Inferior parietal cortex (tissue), 1 donor: ENCODE results near the gene RAB6B.

ENCODE experiments used
- DNase-seq: peaks from one replicate; pipeline ENCODE4 v3.0.0-alpha.2; 2016; ENCODE audit errors: extremely low spot score

The RAB6B gene

DNA sequence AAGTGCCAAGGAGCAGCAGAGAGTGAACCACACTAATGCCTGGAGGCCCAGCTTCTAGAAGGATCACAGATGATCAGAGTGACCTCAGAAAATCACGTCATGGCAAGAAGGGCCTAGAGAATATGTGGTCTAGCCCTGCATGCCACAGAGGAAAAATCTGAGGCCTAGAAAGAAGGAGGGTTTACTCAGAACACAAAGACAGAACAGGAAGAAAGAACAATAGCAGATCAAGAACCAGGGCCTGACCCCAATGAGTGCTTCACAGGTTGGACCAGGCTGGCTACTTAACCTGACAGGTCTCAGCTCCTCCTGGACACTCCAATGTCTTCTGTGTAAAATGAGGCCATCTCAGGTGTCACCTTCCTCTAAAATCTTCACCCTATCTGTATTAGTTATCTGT, 14.2 kb downstream of the RAB6B start:
- DNase-seq = no peak

DNA sequence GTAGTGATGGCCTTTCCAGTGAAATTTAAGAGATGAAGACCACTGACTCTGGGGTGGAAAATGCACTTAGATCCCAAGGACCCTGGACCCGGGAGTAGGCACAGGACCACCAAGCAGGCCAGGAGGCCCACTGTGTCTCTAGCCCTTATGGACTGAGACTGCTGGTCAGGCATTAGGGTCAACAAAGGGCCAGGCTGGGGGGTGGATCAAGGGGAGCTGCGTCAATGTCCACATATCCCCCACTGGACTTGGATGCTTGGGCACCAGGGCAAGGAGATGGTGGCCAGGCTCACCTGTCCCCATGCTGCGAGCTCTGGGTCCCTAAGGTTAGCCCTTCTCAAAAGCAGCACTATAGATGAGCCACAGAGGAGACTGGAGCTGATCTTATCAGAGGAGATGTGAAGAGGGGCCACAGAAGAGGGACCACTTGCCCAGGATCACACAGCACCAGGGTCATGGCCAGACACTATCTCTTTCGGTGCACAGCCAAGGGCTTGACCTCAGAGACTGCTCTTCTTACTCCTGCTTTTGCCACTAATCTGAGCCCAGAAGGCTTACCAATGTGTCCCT, 14.7 kb downstream of the RAB6B start:
- DNase-seq = no peak

DNA sequence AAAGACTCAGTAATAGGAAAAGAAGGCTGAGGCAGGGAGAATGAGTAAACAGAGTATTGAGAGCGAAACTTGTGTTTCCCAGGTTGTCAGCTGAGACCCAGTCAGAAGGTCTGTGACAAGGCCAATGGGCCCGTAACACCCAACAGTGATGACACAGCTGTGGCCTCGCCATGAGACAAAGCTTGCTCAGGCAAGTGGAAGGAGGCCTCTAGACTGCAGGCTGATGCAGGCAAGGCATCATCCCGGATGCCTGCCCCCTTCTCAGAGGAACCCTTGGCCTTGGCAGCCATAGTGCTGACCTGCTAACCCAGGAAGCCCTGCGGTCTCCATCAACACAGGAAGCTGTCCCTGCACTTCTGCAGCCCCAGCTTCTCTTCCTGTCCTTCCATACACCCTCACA, 15.4 kb downstream of the RAB6B start:
- DNase-seq = no peak

DNA sequence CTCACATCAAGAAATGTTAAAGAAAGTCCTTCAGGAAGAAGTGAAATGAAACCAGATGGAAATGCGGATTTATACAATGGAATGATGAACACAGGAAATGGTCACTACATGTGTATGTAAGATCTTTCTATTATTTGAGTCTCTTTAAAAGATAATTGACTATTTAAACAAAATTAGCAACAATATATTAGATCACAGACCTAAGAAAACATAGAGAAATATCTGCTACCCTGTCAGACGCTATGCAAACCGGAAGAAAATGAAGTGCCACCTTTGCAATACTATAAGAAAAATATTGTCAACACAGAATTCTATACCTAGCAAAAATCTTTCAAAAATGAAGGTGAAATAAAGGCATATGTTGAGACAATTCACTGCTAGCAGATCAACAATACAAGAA, 17.2 kb downstream of the RAB6B start:
- no peak for DNase-seq

DNA sequence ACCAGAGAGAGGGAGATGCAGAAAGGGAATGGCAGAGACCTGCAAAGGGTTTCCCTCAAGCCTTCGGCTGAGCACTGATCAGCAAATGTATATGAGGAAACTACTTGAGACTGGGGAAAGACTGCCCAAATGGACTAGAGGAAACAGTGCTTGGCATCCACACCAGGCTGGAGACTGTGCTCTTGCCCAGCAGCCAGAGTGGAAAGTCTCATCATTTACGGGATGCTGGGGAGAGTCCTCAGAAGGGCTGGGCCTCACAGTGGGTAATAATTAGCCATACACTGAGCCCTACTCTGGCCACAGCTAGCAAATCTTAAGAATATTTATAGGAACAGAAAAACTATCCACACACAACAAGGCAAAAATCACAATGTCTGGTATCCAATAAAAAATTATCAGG, 18.5 kb downstream of the RAB6B start:
- DNase-seq = no peak

DNA sequence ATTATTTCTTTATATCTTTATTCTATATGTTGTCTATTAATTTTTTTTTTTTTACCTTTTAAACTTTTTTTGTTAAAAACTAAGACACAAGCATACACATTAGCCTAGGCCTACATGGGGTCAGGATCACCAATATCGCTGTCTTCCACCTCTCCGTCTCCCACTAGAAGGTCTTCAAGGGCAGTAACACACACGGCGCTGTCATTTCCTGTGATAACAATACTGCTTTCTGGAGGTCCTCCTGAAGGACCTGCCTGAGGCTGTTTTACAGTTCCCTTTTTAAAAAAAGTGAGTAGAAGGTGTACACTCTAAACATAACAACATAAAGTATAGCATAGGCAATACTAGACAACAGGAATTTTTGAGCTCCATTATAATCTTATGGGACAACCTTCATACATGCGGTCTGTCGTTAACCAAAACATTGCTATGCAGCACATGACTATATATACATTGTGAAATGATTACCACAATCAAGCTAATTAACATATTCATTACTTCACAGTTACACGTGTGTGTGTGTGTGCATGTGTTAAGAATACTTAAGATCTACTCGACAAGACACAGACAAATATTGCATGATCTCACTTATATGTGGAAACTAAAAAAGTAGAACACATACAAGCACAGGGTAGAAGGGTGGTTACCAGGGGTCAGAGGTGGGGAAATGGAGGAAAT, 20.8 kb downstream of the RAB6B start:
- no peak for DNase-seq

DNA sequence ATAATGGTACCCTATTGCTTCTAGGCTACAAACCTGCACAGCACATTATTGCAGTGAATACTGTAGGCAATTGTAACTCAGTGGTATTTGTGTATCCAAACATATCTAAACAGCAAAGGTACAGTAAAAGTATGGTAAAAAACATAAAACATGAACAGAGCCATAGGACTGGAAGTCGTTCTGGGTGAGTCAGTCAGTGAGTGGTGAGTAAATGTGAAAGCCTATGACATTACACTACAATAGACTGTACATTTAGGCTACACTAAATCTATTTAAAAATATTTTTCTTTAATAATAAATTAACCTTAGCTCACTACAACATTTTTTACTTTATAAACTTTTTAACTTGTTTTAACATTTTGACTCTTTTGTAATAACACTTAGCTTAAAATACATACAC, 21.3 kb downstream of the RAB6B start:
- DNase-seq = no peak

DNA sequence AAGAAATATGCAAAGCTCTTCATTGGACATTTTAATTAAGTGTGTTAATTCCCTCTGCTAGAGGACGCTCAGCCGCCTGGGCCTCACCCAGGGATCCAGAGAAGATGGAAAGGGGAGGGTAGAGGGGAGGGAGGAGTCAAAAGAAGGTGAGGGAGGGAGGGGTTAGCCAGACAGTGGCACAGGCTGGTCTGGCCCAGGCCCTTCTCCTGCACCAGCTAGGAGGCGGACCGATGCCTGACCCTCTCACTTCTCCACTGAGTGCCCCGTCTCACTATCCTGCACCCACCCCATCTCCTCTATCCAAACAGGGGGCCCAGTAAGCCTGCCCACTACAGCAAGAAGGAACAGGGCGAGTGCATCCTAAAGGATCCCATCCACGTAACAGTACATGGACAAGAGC, 22.9 kb downstream of the RAB6B start:
- no peak for DNase-seq

DNA sequence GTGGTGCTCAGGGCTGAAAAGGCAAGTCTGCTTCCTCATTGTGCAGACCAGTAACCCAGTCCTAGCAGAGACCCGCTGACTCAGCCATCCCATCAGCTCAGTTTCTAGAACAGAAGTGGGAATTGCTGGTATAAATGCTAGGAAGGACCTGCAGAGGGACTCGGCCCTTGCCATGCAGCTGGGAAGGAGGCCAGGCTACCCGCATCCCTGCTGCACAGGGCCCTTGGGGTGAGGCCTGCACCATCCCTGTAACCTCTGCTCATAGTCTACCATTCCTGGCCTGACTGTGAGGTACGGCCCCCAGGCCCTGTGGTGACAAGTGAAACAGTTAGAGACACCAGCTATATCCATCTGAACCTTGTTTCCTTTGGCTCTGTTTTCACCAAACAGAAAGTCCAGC, 23.5 kb downstream of the RAB6B start:
- DNase-seq = no peak

DNA sequence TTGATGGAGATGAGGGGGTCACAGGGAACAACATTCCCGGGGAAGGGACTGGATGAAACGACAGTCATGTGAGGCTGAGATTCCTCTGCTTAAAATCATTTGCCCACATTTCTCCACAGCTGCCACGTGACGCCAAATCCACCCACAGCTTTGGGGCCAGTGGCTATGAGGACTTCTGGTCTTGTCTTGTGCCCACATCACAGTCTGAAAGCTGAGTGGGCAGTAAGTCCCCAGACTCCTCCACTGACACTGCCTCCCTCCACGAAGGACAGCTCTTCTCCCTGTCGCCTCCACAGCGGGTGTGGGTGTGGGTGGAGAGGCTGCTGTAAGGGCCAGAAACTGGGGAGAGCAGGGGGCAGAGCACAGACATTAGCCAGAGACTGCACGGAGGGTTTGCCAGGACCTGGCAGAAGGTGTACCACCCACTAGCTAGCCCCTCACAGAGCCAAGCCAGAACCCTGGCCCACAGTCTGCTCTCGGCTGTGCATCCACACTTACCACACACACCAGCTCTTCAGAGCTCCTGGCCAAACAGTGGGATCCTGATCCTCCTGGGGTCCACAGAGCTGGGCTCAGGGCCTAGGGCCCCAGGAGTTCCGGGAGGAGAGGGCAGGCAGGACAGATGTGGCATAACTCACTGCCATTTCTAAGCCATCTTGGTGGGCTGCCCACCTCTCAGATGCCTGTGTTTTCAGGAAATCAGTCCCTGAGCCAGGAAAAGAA, 24.2 kb downstream of the RAB6B start:
- no peak for DNase-seq

DNA sequence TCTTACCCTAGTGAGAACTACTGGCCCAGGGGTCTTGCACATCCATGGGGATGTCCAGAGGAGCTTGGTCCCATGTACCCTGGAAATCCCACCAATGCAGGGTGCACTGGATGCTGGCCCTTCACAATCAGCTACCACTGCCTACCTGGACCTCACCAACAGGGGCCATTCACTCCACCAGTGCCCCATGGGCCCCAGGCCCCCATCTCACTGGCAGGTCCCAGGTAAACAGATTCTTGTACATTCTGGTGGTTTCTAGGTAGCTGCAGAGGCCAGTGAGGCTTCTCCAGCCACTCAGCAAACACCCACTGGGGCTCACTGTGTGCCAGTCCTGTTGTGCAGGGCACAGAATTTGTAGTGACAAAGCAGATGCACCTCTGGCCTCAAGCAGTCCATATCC, 24.9 kb downstream of the RAB6B start:
- no peak for DNase-seq

DNA sequence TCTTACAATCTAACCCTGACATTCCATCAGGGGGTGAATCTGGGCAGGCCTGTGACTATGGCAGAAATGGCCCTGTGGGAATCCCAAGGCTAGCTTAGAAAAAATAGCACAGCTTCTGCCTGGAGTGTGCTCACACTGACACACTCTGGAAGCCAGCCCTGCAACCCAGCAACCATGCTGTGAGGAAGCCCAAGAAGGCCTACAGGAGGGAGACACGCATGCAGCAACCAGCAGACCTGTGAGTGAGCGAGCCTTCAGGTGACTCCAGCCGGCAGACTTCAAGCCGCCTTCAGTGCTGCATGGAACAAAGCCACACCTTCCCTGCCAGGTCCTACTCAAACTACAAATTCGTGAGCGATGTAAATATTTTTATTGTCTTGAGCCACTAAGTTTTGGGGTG, 26.1 kb downstream of the RAB6B start:
- DNase-seq = no peak

DNA sequence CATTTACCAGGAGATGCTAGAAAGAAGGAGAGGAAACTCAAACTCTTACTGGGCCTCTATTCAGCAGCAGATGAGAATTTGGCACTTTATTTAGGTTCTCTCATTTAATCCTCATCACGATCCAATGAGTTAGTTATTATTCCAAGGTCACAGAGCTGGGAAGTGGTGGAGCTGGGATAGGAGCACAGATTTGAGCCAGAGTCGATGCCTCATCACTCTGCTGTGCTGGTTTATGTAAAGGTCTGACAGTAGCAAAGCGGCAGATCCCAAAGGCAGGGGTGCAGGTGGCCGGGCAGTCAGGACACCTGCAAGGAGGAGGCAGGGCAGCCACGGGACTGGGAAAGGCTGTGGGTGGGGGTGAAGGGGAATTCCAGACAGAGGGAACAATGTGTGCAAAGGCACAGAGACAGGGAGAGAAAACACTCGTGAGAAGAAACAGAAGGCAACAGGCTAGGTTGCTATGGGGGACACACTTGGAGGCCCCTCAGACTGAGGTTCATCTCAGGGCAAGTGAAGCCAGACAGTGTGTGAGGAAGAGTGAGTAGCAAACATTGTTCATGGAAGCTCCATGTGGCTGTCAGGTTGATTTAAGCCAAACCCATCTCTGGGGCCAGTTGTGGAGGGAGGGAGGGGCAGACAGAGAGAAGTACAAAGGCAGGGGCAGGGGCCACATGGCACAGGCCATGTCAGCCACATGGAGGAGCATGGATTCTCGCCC, 26.8 kb downstream of the RAB6B start:
- no peak for DNase-seq

DNA sequence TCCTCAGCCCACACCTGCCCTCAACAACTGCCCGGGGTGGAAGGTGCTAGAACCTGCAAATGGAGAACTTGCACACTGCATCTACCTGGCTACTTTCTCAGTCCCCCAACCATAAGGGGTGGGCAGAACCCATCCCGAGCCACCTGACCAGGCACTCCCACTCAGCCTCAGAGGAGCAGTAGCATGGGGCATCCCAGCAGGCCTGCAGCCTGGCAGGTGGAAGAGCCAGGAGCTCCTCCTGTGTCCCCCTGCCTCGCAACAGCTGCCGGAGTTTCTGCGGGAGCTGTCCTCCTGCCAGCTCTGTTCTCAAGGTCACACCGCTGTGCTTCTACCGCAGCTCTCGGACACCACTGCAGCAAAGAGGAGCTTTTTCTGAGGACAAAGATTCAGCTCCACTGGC, 27.5 kb downstream of the RAB6B start:
- DNase-seq = no peak

DNA sequence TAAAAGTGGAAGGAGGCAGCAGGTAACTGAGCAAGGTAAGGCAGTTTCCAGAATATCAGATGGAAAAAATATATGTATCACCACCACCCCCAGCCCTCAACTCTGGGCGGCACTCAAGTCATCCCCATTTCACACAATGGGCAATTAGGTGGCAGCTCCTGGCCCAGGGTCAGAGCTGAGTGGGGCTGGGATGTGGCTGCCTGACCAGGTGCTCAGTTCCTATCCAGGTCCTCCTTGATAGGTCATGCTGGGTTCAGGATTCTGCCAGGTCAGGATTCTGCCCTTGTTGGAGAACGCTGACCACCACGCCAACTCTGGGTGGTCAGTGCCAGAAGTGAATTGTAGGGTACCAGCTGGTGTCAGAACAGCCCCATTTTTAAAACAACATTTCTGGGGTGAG, 29.5 kb downstream of the RAB6B start:
- no peak for DNase-seq

DNA sequence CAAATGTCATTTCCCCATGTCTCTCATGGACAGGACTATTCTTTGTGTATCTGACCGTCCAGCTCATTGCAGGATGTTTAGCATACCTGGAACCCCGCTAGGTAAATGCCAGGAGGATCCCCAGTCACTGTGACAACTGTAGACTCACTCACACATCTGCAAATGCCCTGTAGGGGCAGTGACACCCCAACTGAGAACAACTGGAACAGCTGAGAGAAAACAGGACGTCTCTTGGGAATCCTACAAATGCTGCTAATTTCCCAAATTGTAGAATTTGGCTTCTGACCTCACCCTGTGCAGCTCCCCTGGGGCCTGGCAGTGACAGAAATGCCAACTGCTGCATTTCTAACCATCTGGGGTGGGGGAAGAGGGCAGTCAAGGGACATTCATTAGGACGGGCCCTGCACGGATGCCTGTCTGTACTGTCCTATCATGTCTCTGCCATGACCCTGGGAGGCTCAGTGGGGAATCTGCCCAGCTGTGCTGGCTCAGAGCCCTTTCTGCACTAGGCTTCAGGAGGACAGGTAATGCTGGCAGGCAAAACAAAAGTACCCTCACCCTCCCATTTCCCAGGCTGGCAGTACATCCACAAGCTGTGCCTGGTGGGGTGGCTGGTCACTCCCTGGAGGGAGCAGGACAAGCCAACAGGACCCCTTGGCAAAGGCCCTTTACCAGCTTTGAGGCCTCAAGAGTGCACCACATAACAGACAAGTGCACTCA, 30.4 kb downstream of the RAB6B start:
- DNase-seq = no peak

DNA sequence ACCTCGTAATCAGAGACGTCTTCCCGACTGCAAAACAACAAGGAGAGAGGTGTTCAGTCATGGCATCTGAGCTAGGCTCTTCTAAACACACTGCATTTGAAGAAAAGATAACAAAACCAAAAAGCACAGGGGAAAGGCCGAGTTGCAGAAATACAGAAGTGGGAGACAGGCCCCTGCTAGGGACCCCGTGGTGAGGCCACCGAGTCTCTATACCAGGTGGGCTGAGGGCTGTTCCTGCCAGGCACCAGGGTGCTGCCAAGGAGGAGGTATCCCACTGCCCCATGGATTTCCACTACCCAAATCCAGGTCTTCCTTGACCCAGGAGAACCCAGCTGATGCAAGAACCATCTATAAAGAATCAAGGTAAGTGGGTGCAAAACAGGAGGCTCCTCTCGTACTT, 31.1 kb downstream of the RAB6B start:
- no peak for DNase-seq

DNA sequence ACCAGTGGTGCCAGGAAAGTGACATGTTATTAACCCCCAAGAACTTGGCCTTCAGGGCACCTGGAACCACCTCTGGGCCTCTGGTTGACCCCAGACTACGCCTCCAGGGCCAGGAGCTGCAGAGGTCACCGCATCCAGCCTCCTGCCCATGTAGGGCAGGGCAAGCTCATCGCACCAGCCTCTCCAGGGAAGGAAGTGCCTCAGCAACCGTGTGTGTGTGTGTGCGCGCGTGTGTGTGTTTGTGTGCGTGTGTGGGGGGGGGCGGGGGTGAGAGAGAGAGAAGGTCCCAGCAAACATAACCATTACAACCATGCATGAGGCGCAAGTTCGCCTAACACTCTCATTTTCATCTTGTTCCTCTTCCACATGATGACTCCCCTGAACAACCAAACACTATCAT, 31.8 kb downstream of the RAB6B start:
- no peak for DNase-seq

DNA sequence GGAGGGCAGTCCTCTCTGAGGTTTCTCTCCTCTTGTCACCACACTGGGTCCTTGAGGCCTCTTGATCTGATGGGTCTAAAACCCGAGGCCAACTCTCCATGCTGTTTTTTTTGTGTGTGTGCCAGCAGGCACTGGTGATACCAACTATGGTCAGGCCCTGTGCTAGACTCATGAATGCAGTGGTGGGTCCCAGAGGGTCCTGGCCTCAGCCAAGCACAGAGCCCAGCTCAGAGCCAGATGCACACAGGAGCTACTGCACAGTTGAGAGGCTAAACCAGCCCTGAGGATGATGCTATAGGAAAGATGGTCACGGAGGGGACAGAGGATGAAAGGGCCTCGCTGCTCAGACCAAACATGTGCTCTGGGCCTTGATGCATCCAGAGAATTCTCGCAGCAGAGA, 33.5 kb downstream of the RAB6B start:
- DNase-seq = no peak

DNA sequence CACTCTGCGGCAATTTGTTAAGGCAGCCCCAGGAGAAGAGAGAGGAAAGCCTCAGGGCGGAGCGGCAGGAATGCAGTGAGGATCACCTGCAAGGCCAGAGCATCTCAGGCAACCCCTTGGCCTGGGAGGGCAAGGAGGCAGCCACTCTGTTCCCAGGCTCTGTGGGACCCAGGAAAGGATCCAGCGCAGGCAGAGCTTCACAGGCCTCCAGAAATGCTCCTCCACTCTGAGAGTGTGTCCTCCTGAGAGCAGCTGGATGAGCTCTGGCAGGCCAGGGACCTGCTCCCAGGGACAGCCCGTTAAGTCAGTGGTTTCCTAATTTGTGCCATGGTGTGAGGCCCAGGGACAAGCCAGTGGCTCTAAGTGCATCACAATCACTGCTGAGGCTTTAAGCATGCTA, 35.2 kb downstream of the RAB6B start:
- DNase-seq = no peak

DNA sequence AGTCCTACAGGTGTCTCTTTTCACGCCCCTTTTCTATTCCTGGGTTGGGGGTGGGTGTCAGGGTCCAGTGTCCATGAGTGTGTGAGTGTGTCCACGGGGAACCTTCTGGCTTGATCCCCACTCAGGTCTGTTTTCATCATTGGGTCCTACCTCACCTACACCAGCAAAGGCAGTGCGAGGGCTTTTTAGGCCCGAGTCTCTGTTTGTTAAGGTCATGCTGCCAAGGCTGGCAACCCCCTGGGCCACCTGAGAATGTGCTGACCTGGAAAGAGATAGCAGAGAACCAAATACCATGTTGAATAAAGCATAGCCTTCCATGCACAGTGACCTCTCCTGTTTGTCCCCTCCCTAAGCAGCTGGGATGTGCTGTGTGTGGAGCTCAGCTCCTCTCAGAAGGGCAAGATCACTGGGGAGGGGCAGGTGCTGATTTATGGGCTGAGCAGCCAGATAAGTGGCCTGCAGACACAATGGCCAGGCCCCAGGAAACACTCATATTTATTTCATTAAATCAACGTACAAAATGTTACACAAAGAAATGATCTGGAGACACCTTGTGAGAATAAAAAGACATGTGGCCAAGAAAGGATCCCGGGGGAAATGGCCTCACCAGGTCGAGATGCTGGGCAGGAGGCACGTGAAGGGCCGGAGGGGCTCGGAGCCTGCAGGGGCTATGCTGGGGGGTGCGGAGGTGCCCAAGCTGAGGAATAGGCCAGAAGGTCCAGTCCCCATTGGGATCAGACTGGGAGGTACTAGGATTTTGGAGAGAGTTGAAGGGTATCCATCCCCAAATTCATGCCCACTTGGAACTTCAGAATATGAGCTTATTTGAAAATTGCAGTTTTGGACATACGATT, 36.1 kb downstream of the RAB6B start:
- DNase-seq = no peak
